ENCODE data around the gene ALKBH8.
"Not testable (repeated sequence)": the region's sequence is repeated elsewhere in the genome, so short reads cannot be mapped to it uniquely, and the experiment has no call there.

The ALKBH8 gene

GRCh38 chr11:107468596-107468995 is 96.9 kb downstream of the ALKBH8 start:
- no peak overlapping the region for H3K27ac ChIP-seq (ENCODE audit: low read depth, low read length, severe bottlenecking)
- H3K4me1 ChIP-seq (ENCODE audit: control insufficient read depth, insufficient read depth, low read length, poor library complexity, severe bottlenecking) = no peaks in the 10 kb centered on the region
- no peak overlapping the region for H3K4me3 ChIP-seq (ENCODE audit: extremely low read depth, insufficient read depth, low read length, poor library complexity, severe bottlenecking)
- H3K9me3 ChIP-seq (ENCODE audit: control insufficient read depth, low read length) = no peaks in the 10 kb centered on the region
- 89 to 100% methylated on average over 1 to 3 of the region's 3 CpGs for WGBS, 2 experiments (ENCODE audit: insufficient coverage in 2 of 2)
- H3K36me3 ChIP-seq (ENCODE audit: control insufficient read depth, insufficient read depth, low read length) = no peaks in the 10 kb centered on the region

DNA sequence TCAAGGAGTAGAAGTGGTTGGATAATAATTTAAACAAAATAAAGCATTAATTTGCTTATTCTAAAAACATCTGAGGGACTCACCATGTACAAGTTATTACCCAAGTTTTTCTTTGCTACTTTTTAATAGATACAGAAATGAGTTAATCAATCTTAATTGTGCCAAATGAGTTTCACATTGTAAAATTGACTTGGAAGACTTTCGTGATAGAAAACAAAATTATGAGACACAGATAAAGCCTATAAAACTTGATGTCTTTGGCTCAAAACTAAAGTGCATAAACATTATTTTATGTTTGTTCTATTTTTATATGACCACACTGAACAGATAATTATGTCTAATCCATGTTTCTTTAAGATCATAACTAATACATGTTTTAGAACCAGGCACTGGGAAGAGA is 97.8 kb downstream of the ALKBH8 start:
- no peak overlapping the region for H3K4me3 ChIP-seq (ENCODE audit: extremely low read depth, insufficient read depth, low read length, poor library complexity, severe bottlenecking)
- H3K9me3 ChIP-seq (ENCODE audit: control insufficient read depth, low read length) = no peaks in the 10 kb centered on the region
- H3K4me1 ChIP-seq (ENCODE audit: control insufficient read depth, insufficient read depth, low read length, poor library complexity, severe bottlenecking) = no peaks in the 10 kb centered on the region
- no peak overlapping the region for H3K27ac ChIP-seq (ENCODE audit: low read depth, low read length, severe bottlenecking)
- no CpG with 5 or more reads among the region's 1 CpG for WGBS, 2 experiments (ENCODE audit: insufficient coverage in 2 of 2)
- H3K36me3 ChIP-seq (ENCODE audit: control insufficient read depth, insufficient read depth, low read length) = no peaks in the 10 kb centered on the region

DNA sequence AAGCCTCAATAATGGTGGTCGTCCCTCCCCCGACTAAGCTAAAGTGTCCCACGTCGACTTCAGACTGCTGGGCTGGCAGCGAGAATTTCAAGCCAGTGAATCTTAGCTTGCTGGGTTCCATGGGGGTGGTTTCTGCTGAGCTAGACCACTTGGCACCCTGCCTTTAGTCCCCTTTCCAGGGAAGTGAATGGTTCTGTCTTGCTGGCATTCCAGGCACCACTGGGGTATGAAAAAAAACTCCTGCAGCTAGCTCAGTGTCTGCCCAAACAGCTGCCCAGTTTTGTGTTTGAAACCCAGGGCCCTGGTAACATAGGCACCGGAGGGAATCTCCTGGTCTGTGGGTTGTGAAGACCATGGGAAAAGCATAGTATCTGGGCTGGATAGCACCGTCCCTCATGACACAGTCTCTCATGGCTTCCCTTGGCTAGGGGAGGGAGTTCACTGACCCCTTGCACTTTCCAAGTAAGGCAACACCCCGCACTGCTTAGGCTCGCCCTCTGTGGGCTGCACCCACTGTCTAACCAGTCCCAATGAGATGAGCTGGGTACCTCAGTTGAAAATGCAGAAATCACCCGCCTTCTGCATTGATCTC is 99.2 kb downstream of the ALKBH8 start:
- not testable (repeated sequence) for H3K4me3 ChIP-seq (ENCODE audit: extremely low read depth, insufficient read depth, low read length, poor library complexity, severe bottlenecking); H3K4me1 ChIP-seq (ENCODE audit: control insufficient read depth, insufficient read depth, low read length, poor library complexity, severe bottlenecking); H3K36me3 ChIP-seq (ENCODE audit: control insufficient read depth, insufficient read depth, low read length); H3K27ac ChIP-seq (ENCODE audit: low read depth, low read length, severe bottlenecking); H3K9me3 ChIP-seq (ENCODE audit: control insufficient read depth, low read length)
- 78 to 86% methylated on average over 7 to 10 of the region's 10 CpGs for WGBS, 2 experiments (ENCODE audit: insufficient coverage in 2 of 2)

GRCh38 chr11:107457558-107458271 is 107.8 kb downstream of the ALKBH8 start, which contains the start of gene CWF19L2:
CWF19L2 (minus strand) TSS chr11:107457825; CDS start chr11:107457816, 9 bp downstream.
- WGBS, 2 experiments (ENCODE audit: insufficient coverage in 2 of 2) = 0 to 1% methylated on average over 15 to 16 of the region's 30 CpGs
- Histone ChIP-seq H3K36me3 (ENCODE audit: control insufficient read depth, insufficient read depth, low read length) (peaks cover 16% of the 10 kb centered on the region), H3K27ac (ENCODE audit: low read depth, low read length, severe bottlenecking) (peak within 1 kb of the TSS; percentile 51), H3K4me3 (ENCODE audit: extremely low read depth, insufficient read depth, low read length, poor library complexity, severe bottlenecking) (peak within 1 kb of the TSS; percentile 85), H3K9me3 (ENCODE audit: control insufficient read depth, low read length) (no peaks in the 10 kb centered on the region), H3K4me1 (ENCODE audit: control insufficient read depth, insufficient read depth, low read length, poor library complexity, severe bottlenecking) (no peaks in the 10 kb centered on the region)

DNA sequence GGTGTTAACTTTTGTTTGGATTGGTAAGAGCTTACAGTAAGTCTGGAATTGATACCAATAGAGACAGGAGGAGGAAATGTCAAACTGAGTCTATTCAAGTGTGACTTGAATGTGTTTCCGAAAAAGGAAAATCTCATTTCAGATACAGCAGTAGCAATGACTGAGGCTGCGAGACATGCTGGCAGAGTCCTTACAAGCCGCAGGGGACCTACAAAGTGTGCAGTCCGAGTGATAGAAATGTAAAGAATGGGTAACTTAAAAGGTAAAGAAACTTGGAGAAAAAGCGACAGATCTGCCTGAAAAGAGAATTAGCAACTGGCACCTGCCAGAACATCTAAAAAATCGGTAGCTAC is 108.4 kb downstream of the ALKBH8 start:
- peak overlapping the region; percentile 38 for H3K27ac ChIP-seq (ENCODE audit: low read depth, low read length, severe bottlenecking)
- no peaks in the 10 kb centered on the region for H3K4me1 ChIP-seq (ENCODE audit: control insufficient read depth, insufficient read depth, low read length, poor library complexity, severe bottlenecking)
- peak overlapping the region; percentile 85 for H3K4me3 ChIP-seq (ENCODE audit: extremely low read depth, insufficient read depth, low read length, poor library complexity, severe bottlenecking)
- H3K36me3 ChIP-seq (ENCODE audit: control insufficient read depth, insufficient read depth, low read length) = peaks cover 16% of the 10 kb centered on the region
- WGBS, 2 experiments (ENCODE audit: insufficient coverage in 2 of 2) = 0% methylated on average over 5 to 6 of the region's 6 CpGs
- no peaks in the 10 kb centered on the region for H3K9me3 ChIP-seq (ENCODE audit: control insufficient read depth, low read length)

DNA sequence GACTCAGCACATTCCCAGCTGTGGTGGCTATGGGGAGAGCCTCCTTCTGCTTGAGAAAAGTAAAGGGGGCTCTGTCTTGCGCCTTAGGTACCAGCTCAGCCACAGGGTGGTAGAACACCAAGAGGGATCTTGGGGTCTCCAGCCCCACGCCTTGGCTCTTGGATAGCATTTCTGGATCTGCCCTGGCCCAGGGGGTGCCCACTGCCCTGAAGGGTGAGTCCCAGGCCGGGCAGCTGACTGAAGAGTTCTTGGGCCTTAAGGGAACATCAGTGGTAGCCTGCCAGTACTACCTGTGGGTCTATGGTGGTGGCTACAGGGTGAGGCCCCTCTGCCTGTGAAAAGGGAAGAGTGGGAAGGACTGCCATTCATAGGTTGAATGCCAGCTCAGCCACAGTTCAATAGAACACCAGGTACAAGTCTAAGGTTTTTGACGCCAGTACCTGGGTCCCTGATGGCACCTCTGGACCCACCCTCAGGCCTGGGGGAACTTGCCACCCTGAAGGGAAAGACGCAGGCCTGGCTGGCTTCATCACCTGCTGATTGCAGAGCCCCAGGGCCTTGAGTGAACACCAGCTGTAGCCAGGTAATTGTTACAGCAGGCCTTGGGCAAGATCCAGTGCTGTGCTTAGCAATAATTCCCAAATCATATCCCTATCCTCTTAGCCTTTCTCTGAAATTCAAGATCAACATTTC is 111.8 kb downstream of the ALKBH8 start:
- no peaks in the 10 kb centered on the region for H3K9me3 ChIP-seq (ENCODE audit: control insufficient read depth, low read length)
- no peak overlapping the region for H3K27ac ChIP-seq (ENCODE audit: low read depth, low read length, severe bottlenecking)
- H3K36me3 ChIP-seq (ENCODE audit: control insufficient read depth, insufficient read depth, low read length) = peaks cover 18% of the 10 kb centered on the region
- WGBS, 2 experiments (ENCODE audit: insufficient coverage in 2 of 2) = 95 to 98% methylated on average over 4 to 5 of the region's 5 CpGs
- no peaks in the 10 kb centered on the region for H3K4me1 ChIP-seq (ENCODE audit: control insufficient read depth, insufficient read depth, low read length, poor library complexity, severe bottlenecking)
- no peak overlapping the region for H3K4me3 ChIP-seq (ENCODE audit: extremely low read depth, insufficient read depth, low read length, poor library complexity, severe bottlenecking)

Data from mesodermal cell (in vitro differentiated cells).